Colonic mucosa (tissue), 4 donors: Measurements from ENCODE around the gene SEMA5A. TPM values are rescaled to one million over a fixed set of nuclear protein-coding genes. Genes with fewer than 3 reads are reported as not detected.

Experiments
- DNase-seq: peaks from one replicate; pipeline ENCODE4 v3.0.0-alpha.2; 2020
- H3K27ac ChIP-seq: fragments of 200-600 bp; one replicate; pipeline ENCODE4 v1.8.0; 2021
- H3K27me3 ChIP-seq: fragments of 200-600 bp; one replicate; pipeline ENCODE4 v1.8.0; 2021
- H3K36me3 ChIP-seq: fragments of 200-600 bp; one replicate; pipeline ENCODE4 v1.8.0; 2021
- H3K4me1 ChIP-seq: fragments of 200-600 bp; one replicate; pipeline ENCODE4 v1.8.0; 2021; ENCODE audit warnings: mild to moderate bottlenecking
- H3K4me3 ChIP-seq: fragments of 200-600 bp; one replicate; pipeline ENCODE4 v1.8.0; 2021
- H3K9ac ChIP-seq, 2 donors: one replicate each; pipeline ENCODE4 v1.7.0; 2013; ENCODE audit warnings: control low read depth in 2 of 2, low read depth in 2 of 2, low read length in 2 of 2
- H3K9me3 ChIP-seq: fragments of 200-600 bp; one replicate; pipeline ENCODE4 v1.8.0; 2021
- intact Hi-C: fragments of 100-400 bp; cut with DNase I; formaldehyde crosslinking; loops from one replicate; pipeline ENCODE4 v1.14.1; 2022
- total RNA-seq, 2 donors: library from RNA; stranded (reverse); fragmentation: NEBNext Ultra II Directional in 1 of 2; extraction: Animal tissue kit (Norgen Biotek cat#: 25700) in 1 of 2; gene quantifications; one replicate each; pipeline ENCODE4 v1.2.1, GENCODE V29; 2021
- TF ChIP-seq, protein P1 (sequence below): fragments of 200-600 bp; IDR thresholded peaks from one replicate; pipeline ENCODE4 v1.8.0; 2022; ENCODE audit warnings: antibody characterized with exemption, mild to moderate bottlenecking
- donor health status: healthy.
- donor health status: DM: no; HTN: no; CAD: no.
- donor health status: DM: no; HTN: no; CAD: no.

The SEMA5A gene
- total RNA-seq, 2 donors from 2014 or later = 23.3 to 32.7 TPM

- Histone ChIP-seq H3K4me3 (no peak overlapping the region), H3K4me1 (no peaks in the 10 kb centered on the region), H3K9ac (no peak overlapping the region), H3K9me3 (no peaks in the 10 kb centered on the region), H3K27ac (no peak overlapping the region), H3K36me3 (no peaks in the 10 kb centered on the region), H3K27me3 (no peaks in the 10 kb centered on the region)
- intact Hi-C loops = no loop called here
- DNase-seq = no peak
- TF ChIP-seq, protein P1, sequence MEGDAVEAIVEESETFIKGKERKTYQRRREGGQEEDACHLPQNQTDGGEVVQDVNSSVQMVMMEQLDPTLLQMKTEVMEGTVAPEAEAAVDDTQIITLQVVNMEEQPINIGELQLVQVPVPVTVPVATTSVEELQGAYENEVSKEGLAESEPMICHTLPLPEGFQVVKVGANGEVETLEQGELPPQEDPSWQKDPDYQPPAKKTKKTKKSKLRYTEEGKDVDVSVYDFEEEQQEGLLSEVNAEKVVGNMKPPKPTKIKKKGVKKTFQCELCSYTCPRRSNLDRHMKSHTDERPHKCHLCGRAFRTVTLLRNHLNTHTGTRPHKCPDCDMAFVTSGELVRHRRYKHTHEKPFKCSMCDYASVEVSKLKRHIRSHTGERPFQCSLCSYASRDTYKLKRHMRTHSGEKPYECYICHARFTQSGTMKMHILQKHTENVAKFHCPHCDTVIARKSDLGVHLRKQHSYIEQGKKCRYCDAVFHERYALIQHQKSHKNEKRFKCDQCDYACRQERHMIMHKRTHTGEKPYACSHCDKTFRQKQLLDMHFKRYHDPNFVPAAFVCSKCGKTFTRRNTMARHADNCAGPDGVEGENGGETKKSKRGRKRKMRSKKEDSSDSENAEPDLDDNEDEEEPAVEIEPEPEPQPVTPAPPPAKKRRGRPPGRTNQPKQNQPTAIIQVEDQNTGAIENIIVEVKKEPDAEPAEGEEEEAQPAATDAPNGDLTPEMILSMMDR = no peak
Observed at GRCh38 chr5:9582406-9582805, 36.5 kb upstream of the SEMA5A start.

DNA sequence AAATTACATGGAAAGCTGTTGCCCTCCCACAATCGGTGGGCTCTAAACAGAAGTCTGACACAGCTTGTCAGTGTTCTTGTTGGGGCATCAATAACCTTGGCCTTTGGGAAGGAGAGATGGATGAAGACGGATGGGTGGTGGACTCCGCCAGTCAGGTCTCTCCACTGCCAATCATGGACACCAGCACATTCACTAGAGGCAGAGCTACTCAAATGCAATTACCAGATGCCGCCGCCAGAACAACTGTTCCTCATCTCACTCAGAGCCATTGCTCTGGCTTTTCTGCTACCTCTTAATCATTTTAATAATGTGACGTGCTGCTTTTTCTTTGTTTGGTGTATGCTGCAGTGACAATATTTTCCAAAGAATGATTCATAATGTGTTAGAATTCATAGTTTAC, 27.9 kb upstream of the SEMA5A start:
- Histone ChIP-seq H3K27ac (no peak overlapping the region), H3K9ac (no peak overlapping the region), H3K9me3 (no peaks in the 10 kb centered on the region), H3K27me3 (no peaks in the 10 kb centered on the region), H3K4me1 (no peaks in the 10 kb centered on the region), H3K4me3 (no peak overlapping the region), H3K36me3 (no peaks in the 10 kb centered on the region)
- TF ChIP-seq, protein P1 = no peak
- intact Hi-C loops = no loop called here
- DNase-seq = no peak

- Histone ChIP-seq H3K36me3 (no peaks in the 10 kb centered on the region), H3K4me3 (no peak overlapping the region), H3K4me1 (no peaks in the 10 kb centered on the region), H3K27ac (no peak overlapping the region), H3K9ac (no peak overlapping the region), H3K9me3 (no peaks in the 10 kb centered on the region), H3K27me3 (no peaks in the 10 kb centered on the region)
- intact Hi-C loops = no loop called here
- DNase-seq = no peak
- TF ChIP-seq, protein P1 = no peak
Observed at GRCh38 chr5:9572246-9572645, 26.4 kb upstream of the SEMA5A start.

- TF ChIP-seq, protein P1 = no peak
- no peak overlapping the region for H3K4me3 ChIP-seq
- intact Hi-C loops = no loop called here
- no peaks in the 10 kb centered on the region for H3K36me3 ChIP-seq
- no peaks in the 10 kb centered on the region for H3K9me3 ChIP-seq
- no peak overlapping the region for H3K27ac ChIP-seq
- H3K27me3 ChIP-seq = no peaks in the 10 kb centered on the region
- H3K9ac ChIP-seq = no peak overlapping the region
- no peaks in the 10 kb centered on the region for H3K4me1 ChIP-seq
- DNase-seq = no peak
Observed at GRCh38 chr5:9570876-9571275, 25.0 kb upstream of the SEMA5A start.

DNA sequence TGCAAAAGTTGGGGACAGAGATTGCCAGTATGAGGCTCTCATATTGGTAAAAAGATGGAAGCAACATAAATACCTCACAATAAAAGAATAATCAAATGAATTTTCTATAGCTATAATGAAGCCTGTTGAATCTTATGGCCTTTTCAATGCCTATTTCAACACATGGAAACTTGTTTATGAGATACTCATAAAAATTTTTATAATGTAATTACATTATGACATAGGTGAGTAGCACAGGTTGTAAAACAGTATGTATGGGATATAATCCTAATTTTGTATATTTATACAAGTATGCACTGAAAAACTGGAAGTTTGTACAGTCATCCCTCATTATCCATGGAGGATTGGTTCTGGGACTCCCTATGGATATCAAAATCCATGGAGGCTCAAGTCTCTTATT, 21.2 kb upstream of the SEMA5A start:
- TF ChIP-seq, protein P1 = no peak
- no peak for DNase-seq
- Histone ChIP-seq H3K27ac (no peak overlapping the region), H3K36me3 (no peaks in the 10 kb centered on the region), H3K4me3 (no peak overlapping the region), H3K4me1 (no peaks in the 10 kb centered on the region), H3K9ac (no peak overlapping the region), H3K9me3 (no peaks in the 10 kb centered on the region), H3K27me3 (no peaks in the 10 kb centered on the region)
- intact Hi-C loops = no loop called here

DNA sequence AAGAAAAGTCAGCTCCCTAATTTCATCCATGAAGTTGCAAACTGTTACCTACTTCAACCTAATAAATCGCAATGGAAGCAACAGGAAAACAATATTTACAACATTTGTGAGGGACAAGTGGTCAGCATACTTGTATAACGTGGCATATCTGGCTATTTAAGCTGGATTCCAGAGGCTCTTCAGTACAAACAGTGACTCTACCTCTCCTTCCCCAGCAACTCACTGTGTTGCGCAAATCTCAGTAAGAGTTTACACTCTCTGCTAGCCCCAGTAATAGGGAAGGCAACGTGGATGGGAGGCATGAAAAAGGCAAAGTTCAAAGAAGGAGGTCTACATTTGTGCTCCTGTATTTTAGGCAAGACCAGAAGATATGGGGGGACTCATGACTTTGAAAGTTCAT, 18.9 kb upstream of the SEMA5A start:
- H3K4me1 ChIP-seq = no peaks in the 10 kb centered on the region
- DNase-seq = no peak
- H3K9me3 ChIP-seq = no peaks in the 10 kb centered on the region
- H3K27me3 ChIP-seq = no peaks in the 10 kb centered on the region
- TF ChIP-seq, protein P1 = no peak
- H3K9ac ChIP-seq = no peak overlapping the region
- no peak overlapping the region for H3K27ac ChIP-seq
- intact Hi-C loops = no loop called here
- no peak overlapping the region for H3K4me3 ChIP-seq
- no peaks in the 10 kb centered on the region for H3K36me3 ChIP-seq
